Smooth muscle cell (in vitro differentiated cells): ENCODE data around the gene OR3A1. TPM values are rescaled to one million over a fixed set of nuclear protein-coding genes. Genes with fewer than 3 reads are reported as not detected.
"Not testable (repeated sequence)": the region's sequence is repeated elsewhere in the genome, so short reads cannot be mapped to it uniquely, and the experiment has no call there.

ENCODE experiments used
- DNase-seq: peaks from one replicate; lab custom pipeline; 2025; ENCODE audit not compliant: unreplicated experiment; lab: John Stamatoyannopoulos, UW
- H2AFZ ChIP-seq: fragments of 200-600 bp; sonication (generic); 2 replicates; pipeline ENCODE4 v1.6.0; 2016; ENCODE audit warnings: antibody characterized with exemption, low read depth, mild to moderate bottlenecking
- H3F3A ChIP-seq: fragments of 200-600 bp; sonication (generic); 2 replicates; pipeline ENCODE4 v1.6.0; 2017; ENCODE audit warnings: antibody characterized with exemption, low read depth
- H3K27ac ChIP-seq: fragments of 200-600 bp; sonication (generic); 2 replicates; pipeline ENCODE4 v1.5.1; 2016; ENCODE audit warnings: low read depth, mild to moderate bottlenecking
- H3K27me3 ChIP-seq: fragments of 200-600 bp; sonication (generic); 2 replicates; pipeline ENCODE4 v1.6.1; 2016; ENCODE audit warnings: low read depth, mild to moderate bottlenecking
- H3K36me3 ChIP-seq: fragments of 200-600 bp; sonication (generic); 2 replicates; pipeline ENCODE4 v1.5.1; 2016; ENCODE audit warnings: low read depth
- H3K4me1 ChIP-seq: fragments of 200-600 bp; sonication (generic); 2 replicates; pipeline ENCODE4 v1.5.1; 2016; ENCODE audit warnings: low read depth
- H3K4me2 ChIP-seq: fragments of 200-600 bp; sonication (generic); 2 replicates; pipeline ENCODE4 v1.6.0; 2016; ENCODE audit warnings: mild to moderate bottlenecking
- H3K4me3 ChIP-seq: fragments of 200-600 bp; sonication (generic); 2 replicates; pipeline ENCODE4 v1.5.1; 2016; ENCODE audit warnings: mild to moderate bottlenecking
- H3K79me2 ChIP-seq: fragments of 200-600 bp; sonication (generic); 2 replicates; pipeline ENCODE4 v1.6.0; 2016; ENCODE audit warnings: low read depth, mild to moderate bottlenecking
- H3K9ac ChIP-seq: fragments of 200-600 bp; sonication (generic); 2 replicates; pipeline ENCODE4 v1.6.0; 2016; ENCODE audit warnings: low read depth
- H3K9me3 ChIP-seq: fragments of 200-600 bp; sonication (generic); replicated peaks from 2 replicates; pipeline ENCODE4 v1.5.1; 2016; ENCODE audit warnings: low read depth
- H4K20me1 ChIP-seq: fragments of 200-600 bp; sonication (generic); 2 replicates; pipeline ENCODE4 v1.6.0; 2016; ENCODE audit warnings: low read depth
- WGBS: methylation state at CpG from one replicate; pipeline ENCODE4 v1.1.7; 2016; ENCODE audit warnings: low lambda C conversion rate; 5-methylcytosine and 5-hydroxymethylcytosine counted together
- polyA plus RNA-seq: library from polyadenylated mRNA; unstranded; fragments of >200 nt; fragmentation: Nextera tagmentation; extraction: Ambion mirVana; gene quantifications from 2 replicates; pipeline ENCODE4 v1.2.1, GENCODE V29; 2016
- total RNA-seq: library from RNA; depleted of rRNA; stranded (reverse); fragments of >200 nt; gene quantifications from 2 replicates; pipeline ENCODE4 v1.2.3, GENCODE V29; 2014
- TF ChIP-seq, protein P1 (sequence below): fragments of 200-600 bp; sonication (generic); IDR thresholded peaks from 2 replicates; pipeline ENCODE4 v1.5.1; 2017; ENCODE audit warnings: borderline replicate concordance, mild to moderate bottlenecking, antibody characterized with exemption; ENCODE audit not compliant: insufficient read depth, poor library complexity, severe bottlenecking

The OR3A1 gene
- total and polyA plus RNA-seq, 2 experiments from 2014 or later, result not detected

DNA sequence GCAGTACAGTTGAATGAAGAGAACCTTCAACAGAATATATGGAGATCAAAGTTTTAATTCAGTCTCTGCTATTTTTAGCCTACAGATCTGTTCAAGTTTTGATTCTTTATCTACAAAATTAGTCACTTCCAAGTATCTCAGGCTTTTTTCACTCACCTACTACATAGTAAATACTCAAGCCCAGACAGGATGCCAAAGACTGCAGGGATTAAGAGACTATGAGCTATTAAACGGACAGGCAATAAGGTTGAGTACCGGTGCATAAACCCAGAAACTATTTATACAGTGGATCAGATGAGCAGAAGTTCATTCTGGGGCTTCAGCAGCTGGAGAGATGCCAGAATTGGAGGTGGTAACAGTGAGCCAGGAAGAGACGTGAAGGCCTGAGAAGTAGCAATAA lies 18.7 kb upstream of the OR3A1 start:
- TF ChIP-seq, protein P1, sequence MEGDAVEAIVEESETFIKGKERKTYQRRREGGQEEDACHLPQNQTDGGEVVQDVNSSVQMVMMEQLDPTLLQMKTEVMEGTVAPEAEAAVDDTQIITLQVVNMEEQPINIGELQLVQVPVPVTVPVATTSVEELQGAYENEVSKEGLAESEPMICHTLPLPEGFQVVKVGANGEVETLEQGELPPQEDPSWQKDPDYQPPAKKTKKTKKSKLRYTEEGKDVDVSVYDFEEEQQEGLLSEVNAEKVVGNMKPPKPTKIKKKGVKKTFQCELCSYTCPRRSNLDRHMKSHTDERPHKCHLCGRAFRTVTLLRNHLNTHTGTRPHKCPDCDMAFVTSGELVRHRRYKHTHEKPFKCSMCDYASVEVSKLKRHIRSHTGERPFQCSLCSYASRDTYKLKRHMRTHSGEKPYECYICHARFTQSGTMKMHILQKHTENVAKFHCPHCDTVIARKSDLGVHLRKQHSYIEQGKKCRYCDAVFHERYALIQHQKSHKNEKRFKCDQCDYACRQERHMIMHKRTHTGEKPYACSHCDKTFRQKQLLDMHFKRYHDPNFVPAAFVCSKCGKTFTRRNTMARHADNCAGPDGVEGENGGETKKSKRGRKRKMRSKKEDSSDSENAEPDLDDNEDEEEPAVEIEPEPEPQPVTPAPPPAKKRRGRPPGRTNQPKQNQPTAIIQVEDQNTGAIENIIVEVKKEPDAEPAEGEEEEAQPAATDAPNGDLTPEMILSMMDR, result no peak
- no peak overlapping the region for H3K4me2 ChIP-seq
- H3K27ac ChIP-seq, result no peak overlapping the region
- H3K9ac ChIP-seq, result no peak overlapping the region
- no peaks in the 10 kb centered on the region for H3F3A ChIP-seq
- no peaks in the 10 kb centered on the region for H3K27me3 ChIP-seq
- no peak overlapping the region for H2AFZ ChIP-seq
- H3K4me1 ChIP-seq, result no peaks in the 10 kb centered on the region
- no peaks in the 10 kb centered on the region for H4K20me1 ChIP-seq
- no peaks in the 10 kb centered on the region for H3K79me2 ChIP-seq
- H3K9me3 ChIP-seq, result peaks cover 3% of the 10 kb centered on the region
- no peaks in the 10 kb centered on the region for H3K36me3 ChIP-seq
- no peak overlapping the region for H3K4me3 ChIP-seq
- WGBS, result 70% methylated on average over 3 of the region's 3 CpGs
- DNase-seq, result no peak

DNA sequence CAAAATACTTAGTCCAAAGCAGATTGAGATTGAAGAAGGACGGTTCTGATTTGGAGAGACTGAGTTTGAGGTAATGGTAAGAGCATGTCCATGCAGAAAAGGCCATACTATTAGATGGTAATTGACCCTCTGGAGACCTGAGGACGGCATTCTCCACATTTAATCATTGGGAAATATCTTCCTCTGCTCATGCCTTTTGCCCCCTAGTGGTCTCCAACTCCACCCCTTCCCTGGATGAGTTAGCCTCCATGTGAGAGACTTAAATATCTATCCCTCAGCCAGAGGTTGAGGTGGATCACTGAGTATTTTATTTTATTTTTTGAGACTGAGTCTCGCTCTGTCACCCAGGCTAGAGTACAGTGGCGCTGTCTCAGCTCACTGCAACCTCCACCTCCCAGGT lies 10.4 kb upstream of the OR3A1 start:
- whole genome bisulfite sequencing, result 57% methylated on average over 4 of the region's 4 CpGs
- Histone ChIP-seq H3K4me3 (no peak overlapping the region), H3K4me2 (no peak overlapping the region), H3K9me3 (no peaks in the 10 kb centered on the region), H3F3A (no peaks in the 10 kb centered on the region), H3K4me1 (no peaks in the 10 kb centered on the region), H3K9ac (no peak overlapping the region), H3K27me3 (no peaks in the 10 kb centered on the region), H2AFZ (no peak overlapping the region), H3K27ac (no peak overlapping the region), H4K20me1 (no peaks in the 10 kb centered on the region), H3K79me2 (no peaks in the 10 kb centered on the region), H3K36me3 (no peaks in the 10 kb centered on the region)
- TF ChIP-seq, protein P1, result no peak
- no peak for DNase-seq

DNA sequence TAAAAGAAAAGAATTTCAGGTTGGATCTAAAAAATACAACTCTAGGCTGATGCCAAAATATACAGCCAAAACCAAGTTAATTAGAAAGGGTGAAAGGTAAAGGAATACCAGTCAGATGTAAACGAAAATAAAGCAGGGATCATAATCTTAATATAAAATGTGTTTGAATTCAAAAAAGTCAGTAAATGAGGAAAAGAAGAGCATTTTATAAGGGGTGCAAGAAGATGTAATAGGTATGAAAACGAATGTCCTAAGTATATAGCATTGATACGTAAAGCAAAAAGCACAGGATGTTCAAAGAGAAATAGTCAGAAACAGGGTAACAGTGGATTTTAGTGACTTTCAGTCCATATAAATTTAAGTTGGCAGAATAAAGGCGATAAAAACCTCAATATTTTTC lies 2.5 kb downstream of the OR3A1 start:
- Histone ChIP-seq H3K27ac (no peak overlapping the region), H3K27me3 (no peaks in the 10 kb centered on the region), H3K4me3 (no peak overlapping the region), H3K9me3 (peaks cover 5% of the 10 kb centered on the region), H4K20me1 (no peaks in the 10 kb centered on the region), H3K79me2 (no peaks in the 10 kb centered on the region), H2AFZ (no peak overlapping the region), H3K4me2 (no peak overlapping the region), H3K36me3 (no peaks in the 10 kb centered on the region), H3K9ac (no peak overlapping the region), H3K4me1 (no peaks in the 10 kb centered on the region), H3F3A (no peaks in the 10 kb centered on the region)
- DNase-seq, result no peak
- 51% methylated on average over 4 of the region's 4 CpGs for WGBS
- TF ChIP-seq, protein P1, result no peak

DNA sequence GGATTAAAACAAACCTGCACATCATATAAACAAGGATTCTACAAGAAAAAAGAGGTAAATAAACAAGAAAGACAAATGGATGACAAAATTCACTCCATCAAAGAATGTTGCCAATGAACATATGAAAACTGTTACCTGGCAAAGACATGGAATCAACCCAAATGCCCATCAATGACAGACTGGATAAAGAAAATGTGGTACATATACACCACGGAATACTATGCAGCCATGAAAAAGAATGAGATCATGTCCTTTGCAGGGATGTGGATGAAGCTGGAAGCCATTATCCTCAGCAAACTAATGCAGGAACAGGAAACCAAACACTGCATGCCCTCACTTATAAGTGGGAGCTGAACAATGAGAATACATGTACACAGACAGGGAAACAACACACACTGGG lies 4.6 kb downstream of the OR3A1 start:
- not testable (repeated sequence) for H3K36me3 ChIP-seq, H3K4me2 ChIP-seq, H2AFZ ChIP-seq, H3K4me3 ChIP-seq, H3K27me3 ChIP-seq, DNase-seq, H3K4me1 ChIP-seq, H3F3A ChIP-seq, H3K9me3 ChIP-seq, H3K27ac ChIP-seq, H3K9ac ChIP-seq, H4K20me1 ChIP-seq, H3K79me2 ChIP-seq
- 46% methylated on average over 1 of the region's 1 CpG for WGBS
